ENCODE data around the gene PURB. TPM values are rescaled to one million over a fixed set of nuclear protein-coding genes. Genes with fewer than 3 reads are reported as not detected.

PURB gene
- total RNA-seq, 2 donors from 2014 or later: 10.5 to 10.9 TPM

GRCh38 chr7:44921607-44922350 is 36.4 kb upstream of the PURB start:
- TF ChIP-seq CTCF (IDR thresholded peaks at IDR 0.05) (peak; percentile 76 to 88 (median 82)), POLR2A (IDR thresholded peaks at IDR 0.05) (no peak)
- peak; percentile 90 to 95 (median 91) for DNase-seq
- Histone ChIP-seq H3K4me1 (peaks cover 5% of the 10 kb centered on the region), H3K27ac (no peak overlapping the region), H3K36me3 (replicated peaks in 1 of 2; ENCODE audit: insufficient read depth in 1 of 2, low read depth in 2 of 2) (no peaks in the 10 kb centered on the region), H3K9me3 (no peaks in the 10 kb centered on the region), H3K27me3 (no peaks in the 10 kb centered on the region), H3K4me3 (no peak overlapping the region)
- peak; percentile 97 for ATAC-seq
- intact Hi-C loops (cut with DNase I): loop anchor here (5.0 kb wide), 2 partner anchors 64 to 329 kb away; no protein-coding TSS in a partner anchor
- 29 to 58% methylated on average over 6 to 14 of the region's 14 CpGs for WGBS, 2 donors

GRCh38 chr7:44920119-44920518 is 34.8 kb upstream of the PURB start:
- TF ChIP-seq POLR2A (IDR thresholded peaks at IDR 0.05): no peak
- no peak for TF ChIP-seq CTCF (IDR thresholded peaks at IDR 0.05)
- DNase-seq (no peak), ATAC-seq (no peak)
- peaks cover 5% of the 10 kb centered on the region for H3K4me1 ChIP-seq
- intact Hi-C loops (cut with DNase I): loop anchor here (5.0 kb wide), 2 partner anchors 63 to 328 kb away; no protein-coding TSS in a partner anchor
- H3K36me3 ChIP-seq (replicated peaks in 1 of 2; ENCODE audit: insufficient read depth in 1 of 2, low read depth in 2 of 2): no peaks in the 10 kb centered on the region
- 56 to 59% methylated on average over 3 of the region's 3 CpGs for WGBS, 2 donors
- no peak overlapping the region for H3K4me3 ChIP-seq
- H3K27me3 ChIP-seq: no peaks in the 10 kb centered on the region
- no peaks in the 10 kb centered on the region for H3K9me3 ChIP-seq
- H3K27ac ChIP-seq: no peak overlapping the region

GRCh38 chr7:44918029-44918428 is 32.7 kb upstream of the PURB start:
- intact Hi-C loops (cut with DNase I): no loop called here
- TF ChIP-seq POLR2A (IDR thresholded peaks at IDR 0.05) (no peak), CTCF (IDR thresholded peaks at IDR 0.05) (no peak)
- ATAC-seq (no peak), DNase-seq (no peak)
- no peak overlapping the region for H3K27ac ChIP-seq
- H3K27me3 ChIP-seq: no peaks in the 10 kb centered on the region
- no peaks in the 10 kb centered on the region for H3K36me3 ChIP-seq (replicated peaks in 1 of 2; ENCODE audit: insufficient read depth in 1 of 2, low read depth in 2 of 2)
- H3K4me1 ChIP-seq: peaks cover 8% of the 10 kb centered on the region
- H3K4me3 ChIP-seq: no peak overlapping the region
- H3K9me3 ChIP-seq: no peaks in the 10 kb centered on the region

GRCh38 chr7:44917465-44917864 is 32.1 kb upstream of the PURB start:
- ATAC-seq: no peak
- WGBS, 2 donors: 96% methylated on average over 2 of the region's 2 CpGs
- DNase-seq: no peak
- intact Hi-C loops (cut with DNase I): no loop called here
- Histone ChIP-seq H3K27ac (no peak overlapping the region), H3K36me3 (replicated peaks in 1 of 2; ENCODE audit: insufficient read depth in 1 of 2, low read depth in 2 of 2) (no peaks in the 10 kb centered on the region), H3K4me1 (peaks cover 13% of the 10 kb centered on the region), H3K4me3 (no peak overlapping the region), H3K27me3 (no peaks in the 10 kb centered on the region), H3K9me3 (no peaks in the 10 kb centered on the region)
- TF ChIP-seq CTCF (IDR thresholded peaks at IDR 0.05): no peak
- TF ChIP-seq POLR2A (IDR thresholded peaks at IDR 0.05): no peak
